ENCODE results near the gene RSPO4. TPM values are rescaled to one million over a fixed set of nuclear protein-coding genes. Genes with fewer than 3 reads are reported as not detected.
"Not testable (repeated sequence)": the region's sequence is repeated elsewhere in the genome, so short reads cannot be mapped to it uniquely, and the experiment has no call there.

Gene RSPO4
- total and polyA plus RNA-seq, 2 donors from 2014 or later, result 0.13 to 0.45 TPM

- intact Hi-C loops (cut with DNase I), result no loop called here
- FAIRE-seq (no peak), DNase-seq (no peak)
- no peaks in the 10 kb centered on the region for H3K4me1 ChIP-seq (ENCODE audit: control insufficient read depth in 2 of 3, insufficient read depth in 2 of 3, low read depth in 1 of 3, low read length in 3 of 3)
- no peak for TF ChIP-seq CTCF (IDR thresholded peaks at IDR 0.05; ENCODE audit: borderline replicate concordance, extremely low read depth, insufficient read depth)
- H3K27me3 ChIP-seq (ENCODE audit: control insufficient read depth, insufficient read depth, low read length), result no peaks in the 10 kb centered on the region
- no peak overlapping the region for H3K9ac ChIP-seq (ENCODE audit: low read length in 3 of 3)
- H3K36me3 ChIP-seq (ENCODE audit: control insufficient read depth in 2 of 3, insufficient read depth in 3 of 3, low read length in 3 of 3), result no peaks in the 10 kb centered on the region
- H3K4me3 ChIP-seq (ENCODE audit: low read length in 3 of 3), result no peak overlapping the region
- no peaks in the 10 kb centered on the region for H3K9me3 ChIP-seq (ENCODE audit: control insufficient read depth in 2 of 3, insufficient read depth in 1 of 3, low read length in 3 of 3)
- no peak overlapping the region for H3K27ac ChIP-seq (ENCODE audit: low read depth in 2 of 2, low read length in 2 of 2)
Measured at GRCh38 chr20:988272-988671, 13.8 kb downstream of the RSPO4 start.

- Histone ChIP-seq H3K4me3 (ENCODE audit: low read length in 3 of 3) (no peak overlapping the region), H3K4me1 (ENCODE audit: control insufficient read depth in 2 of 3, insufficient read depth in 2 of 3, low read depth in 1 of 3, low read length in 3 of 3) (no peaks in the 10 kb centered on the region), H3K9me3 (ENCODE audit: control insufficient read depth in 2 of 3, insufficient read depth in 1 of 3, low read length in 3 of 3) (no peaks in the 10 kb centered on the region), H3K36me3 (ENCODE audit: control insufficient read depth in 2 of 3, insufficient read depth in 3 of 3, low read length in 3 of 3) (no peaks in the 10 kb centered on the region), H3K27me3 (ENCODE audit: control insufficient read depth, insufficient read depth, low read length) (no peaks in the 10 kb centered on the region), H3K9ac (ENCODE audit: low read length in 3 of 3) (no peak overlapping the region), H3K27ac (ENCODE audit: low read depth in 2 of 2, low read length in 2 of 2) (no peak overlapping the region)
- DNase-seq (no peak), FAIRE-seq (no peak)
- TF ChIP-seq CTCF (IDR thresholded peaks at IDR 0.05; ENCODE audit: borderline replicate concordance, extremely low read depth, insufficient read depth), result no peak
- intact Hi-C loops (cut with DNase I), result no loop called here
Measured at GRCh38 chr20:987677-988076, 14.4 kb downstream of the RSPO4 start.

GRCh38 chr20:986733-987355, 15.3 kb downstream of the RSPO4 start:
- no peak overlapping the region for H3K9ac ChIP-seq (ENCODE audit: low read length in 3 of 3)
- no peak overlapping the region for H3K27ac ChIP-seq (ENCODE audit: low read depth in 2 of 2, low read length in 2 of 2)
- no peak for TF ChIP-seq CTCF (IDR thresholded peaks at IDR 0.05; ENCODE audit: borderline replicate concordance, extremely low read depth, insufficient read depth)
- H3K27me3 ChIP-seq (ENCODE audit: control insufficient read depth, insufficient read depth, low read length), result no peaks in the 10 kb centered on the region
- FAIRE-seq (no peak), DNase-seq (no peak)
- intact Hi-C loops (cut with DNase I), result no loop called here
- H3K36me3 ChIP-seq (ENCODE audit: control insufficient read depth in 2 of 3, insufficient read depth in 3 of 3, low read length in 3 of 3), result no peaks in the 10 kb centered on the region
- no peaks in the 10 kb centered on the region for H3K4me1 ChIP-seq (ENCODE audit: control insufficient read depth in 2 of 3, insufficient read depth in 2 of 3, low read depth in 1 of 3, low read length in 3 of 3)
- no peak overlapping the region for H3K4me3 ChIP-seq (ENCODE audit: low read length in 3 of 3)
- no peaks in the 10 kb centered on the region for H3K9me3 ChIP-seq (ENCODE audit: control insufficient read depth in 2 of 3, insufficient read depth in 1 of 3, low read length in 3 of 3)

- FAIRE-seq; H3K9ac ChIP-seq (ENCODE audit: low read length in 3 of 3); H3K27ac ChIP-seq (ENCODE audit: low read depth in 2 of 2, low read length in 2 of 2); H3K27me3 ChIP-seq (ENCODE audit: control insufficient read depth, insufficient read depth, low read length); H3K4me3 ChIP-seq (ENCODE audit: low read length in 3 of 3); H3K9me3 ChIP-seq (ENCODE audit: control insufficient read depth in 2 of 3, insufficient read depth in 1 of 3, low read length in 3 of 3); DNase-seq; H3K4me1 ChIP-seq (ENCODE audit: control insufficient read depth in 2 of 3, insufficient read depth in 2 of 3, low read depth in 1 of 3, low read length in 3 of 3); intact Hi-C loops (cut with DNase I); H3K36me3 ChIP-seq (ENCODE audit: control insufficient read depth in 2 of 3, insufficient read depth in 3 of 3, low read length in 3 of 3): not testable (repeated sequence)
Measured at GRCh38 chr20:984994-985393, 17.1 kb downstream of the RSPO4 start.

Measured in kidney (tissue), 14 donors.